Endothelial cell of umbilical vein (primary cell): ENCODE measurements around the gene ACO2. TPM values are rescaled to one million over a fixed set of nuclear protein-coding genes. Genes with fewer than 3 reads are reported as not detected.

Source experiments
- BruUV-seq: library from RNA; stranded (reverse); fragments of 400-500 nt; replicated peaks from 2 replicates; lab custom pipeline; 2021; lab: Mats Ljungman, UMichigan
- CTCF ChIA-PET: fragments of 300-600, 350-600 bp; sonication (Branson Sonifier 250); formaldehyde crosslinking; loops from one replicate; lab custom pipeline; 2021; ENCODE audit warnings: antibody characterized with exemption, inconsistent platforms; lab: Charles Lee
- POLR2A ChIA-PET: fragments of 300-600, 350-600 bp; sonication (Branson Sonifier 250); formaldehyde crosslinking; loops from one replicate; lab custom pipeline; 2021; ENCODE audit warnings: antibody characterized with exemption, inconsistent platforms; lab: Charles Lee
- DNase-seq: peaks from one replicate; pipeline ENCODE4 v3.0.0-alpha.2; 2011; ENCODE audit warnings: low read depth, low spot score
- FAIRE-seq: peaks from 2 replicates; lab custom pipeline; 2011; peaks lifted over from hg19 to GRCh38; lab: Jason Lieb, UNC
- H2AFZ ChIP-seq: 2 replicates; pipeline ENCODE4 v1.6.0; 2012; ENCODE audit warnings: low read depth, low read length, control low read depth, inconsistent platforms
- H3K27ac ChIP-seq: 2 replicates; pipeline ENCODE4 v1.5.1; 2011; ENCODE audit warnings: low read depth, mild to moderate bottlenecking, control low read depth, low read length, moderate library complexity; ENCODE audit not compliant: insufficient read depth
- H3K27me3 ChIP-seq, 2 experiments: 2 replicates each; pipeline versions ENCODE4 v1.6.0 to v1.6.1; 2011; ENCODE audit warnings: low read length in 2 of 2, mixed read lengths in 1 of 2; ENCODE audit not compliant: control insufficient read depth in 2 of 2, insufficient read depth in 2 of 2
- H3K36me3 ChIP-seq, 2 experiments: 2 replicates in 1 of 2; 3 replicates in 1 of 2; pipeline ENCODE4 v1.5.1; 2011; ENCODE audit warnings: low read length in 2 of 2, mild to moderate bottlenecking in 1 of 2, moderate library complexity in 1 of 2; ENCODE audit not compliant: control insufficient read depth in 2 of 2, insufficient read depth in 2 of 2; ENCODE audit errors: extremely low read depth in 1 of 2
- H3K4me1 ChIP-seq: 3 replicates; pipeline ENCODE4 v1.5.1; 2011; ENCODE audit warnings: mild to moderate bottlenecking, low read length; ENCODE audit not compliant: control insufficient read depth, insufficient read depth; ENCODE audit errors: extremely low read depth
- H3K4me2 ChIP-seq: 2 replicates; pipeline ENCODE4 v1.6.1; 2011; ENCODE audit warnings: low read length, control low read depth, mixed read lengths; ENCODE audit not compliant: insufficient read depth
- H3K4me3 ChIP-seq, 3 experiments: fragments of 200-600 bp in 1 of 3; sonication (generic), shearing (Covaris generic) in 1 of 3; replicated peaks in 1 of 3; 2 replicates each; pipeline ENCODE4 v1.5.1; 2011 to 2016; ENCODE audit warnings: control low read depth in 3 of 3, low read length in 3 of 3, mild to moderate bottlenecking in 2 of 3, inconsistent platforms in 1 of 3, low read depth in 1 of 3, moderate library complexity in 1 of 3; ENCODE audit not compliant: insufficient read depth in 1 of 3
- H3K79me2 ChIP-seq: 2 replicates; pipeline ENCODE4 v1.6.0; 2012; ENCODE audit warnings: low read length, inconsistent platforms; ENCODE audit not compliant: control insufficient read depth, insufficient read depth
- H3K9ac ChIP-seq: replicated peaks from 2 replicates; pipeline ENCODE3; 2011; ENCODE audit warnings: low read length, control low read depth; ENCODE audit not compliant: insufficient read depth; ENCODE audit errors: extremely low read depth
- H3K9me1 ChIP-seq: replicated peaks from 3 replicates; pipeline ENCODE4 v1.6.0; 2011; ENCODE audit warnings: mild to moderate bottlenecking, low read length; ENCODE audit not compliant: control insufficient read depth, insufficient read depth; ENCODE audit errors: extremely low read depth
- H3K9me3 ChIP-seq: replicated peaks from 2 replicates; pipeline ENCODE4 v1.5.1; 2012; ENCODE audit warnings: low read length, inconsistent platforms; ENCODE audit not compliant: control insufficient read depth, insufficient read depth
- H4K20me1 ChIP-seq: replicated peaks from 2 replicates; pipeline ENCODE3; 2011; ENCODE audit warnings: mild to moderate bottlenecking, low read length; ENCODE audit not compliant: control insufficient read depth, insufficient read depth; ENCODE audit errors: extremely low read depth
- EZH2 ChIP-seq: IDR thresholded peaks from 2 replicates; pipeline ENCODE4 v1.6.1; 2012; ENCODE audit warnings: borderline replicate concordance, low read depth, mild to moderate bottlenecking, moderate library complexity, low read length, inconsistent platforms; ENCODE audit not compliant: severe bottlenecking
- FOS ChIP-seq: IDR thresholded peaks from 2 replicates; pipeline ENCODE4 v1.6.1; 2011; ENCODE audit warnings: mild to moderate bottlenecking, low read length, moderate library complexity, borderline replicate concordance; ENCODE audit not compliant: insufficient read depth
- GATA2 ChIP-seq: IDR thresholded peaks from 2 replicates; pipeline ENCODE4 v1.7.0; 2011; ENCODE audit warnings: low read depth, mild to moderate bottlenecking, moderate library complexity, mixed read lengths, low read length; ENCODE audit not compliant: insufficient read length, insufficient read depth
- JUN ChIP-seq: IDR thresholded peaks from 2 replicates; pipeline ENCODE4 v1.6.1; 2011; ENCODE audit warnings: borderline replicate concordance, low read depth; ENCODE audit not compliant: insufficient read length, insufficient read depth
- MYC ChIP-seq: IDR thresholded peaks from one replicate; pipeline ENCODE4 v1.6.1; 2011; ENCODE audit warnings: mild to moderate bottlenecking, low read depth, low read length
- POLR2A ChIP-seq: IDR thresholded peaks from 2 replicates; pipeline ENCODE4 v1.6.1; 2012; ENCODE audit warnings: low read depth, mild to moderate bottlenecking, control low read depth, low read length
- POLR2AphosphoS5 ChIP-seq: IDR thresholded peaks from 2 replicates; pipeline ENCODE4 v1.6.1; 2012; ENCODE audit warnings: low read depth, mild to moderate bottlenecking, control low read depth, low read length, moderate library complexity; ENCODE audit not compliant: insufficient read depth
- dilution Hi-C: fragments of 300-500 bp; cut with MboI; formaldehyde crosslinking; loops from one replicate; pipeline ENCODE4 v1.15.0; 2019; ENCODE audit warnings: low sequenced_read_pairs; ENCODE audit not compliant: extremely low pct_ligation_motif_present
- intact Hi-C: fragments of 100-400 bp; cut with micrococcal nuclease; formaldehyde crosslinking; loops from one replicate; pipeline ENCODE4 v1.10.0; 2022
- polyA plus RNA-seq, 4 experiments: library from polyadenylated mRNA; depleted of rRNA in 3 of 4; stranded (reverse) in 3 of 4; unstranded in 1 of 4; fragments of >200 nt; gene quantifications; 2 replicates each; pipeline versions ENCODE4 v1.2.1 to v1.2.3, GENCODE V29; 2011 to 2012; ENCODE audit warnings: missing spikeins in 1 of 4
- total RNA-seq: library from RNA; stranded (reverse); gene quantifications from 2 replicates; pipeline ENCODE4 v1.2.3, GENCODE V29; 2021
- TF ChIP-seq, protein P1 (sequence below): IDR thresholded peaks from 2 replicates; pipeline ENCODE4 v1.6.1; 2011; ENCODE audit not compliant: insufficient read depth, insufficient read length
- TF ChIP-seq, protein P2 (sequence below), 2 donors: IDR thresholded peaks; 1 replicate in 1 of 2; 2 replicates in 1 of 2; pipeline ENCODE4 v1.5.1; 2011; ENCODE audit warnings: low read length in 2 of 2, mild to moderate bottlenecking in 2 of 2, moderate library complexity in 2 of 2, control low read depth in 1 of 2, inconsistent platforms in 1 of 2, low read depth in 1 of 2; ENCODE audit not compliant: insufficient read depth in 1 of 2; ENCODE audit errors: extremely low read depth in 1 of 2

The ACO2 gene
- total and polyA plus RNA-seq, 2 donors (not counting 3 experiments of a cell fraction or from before 2014, with no cell fraction given) = 63.8 to 79.7 TPM

DNA sequence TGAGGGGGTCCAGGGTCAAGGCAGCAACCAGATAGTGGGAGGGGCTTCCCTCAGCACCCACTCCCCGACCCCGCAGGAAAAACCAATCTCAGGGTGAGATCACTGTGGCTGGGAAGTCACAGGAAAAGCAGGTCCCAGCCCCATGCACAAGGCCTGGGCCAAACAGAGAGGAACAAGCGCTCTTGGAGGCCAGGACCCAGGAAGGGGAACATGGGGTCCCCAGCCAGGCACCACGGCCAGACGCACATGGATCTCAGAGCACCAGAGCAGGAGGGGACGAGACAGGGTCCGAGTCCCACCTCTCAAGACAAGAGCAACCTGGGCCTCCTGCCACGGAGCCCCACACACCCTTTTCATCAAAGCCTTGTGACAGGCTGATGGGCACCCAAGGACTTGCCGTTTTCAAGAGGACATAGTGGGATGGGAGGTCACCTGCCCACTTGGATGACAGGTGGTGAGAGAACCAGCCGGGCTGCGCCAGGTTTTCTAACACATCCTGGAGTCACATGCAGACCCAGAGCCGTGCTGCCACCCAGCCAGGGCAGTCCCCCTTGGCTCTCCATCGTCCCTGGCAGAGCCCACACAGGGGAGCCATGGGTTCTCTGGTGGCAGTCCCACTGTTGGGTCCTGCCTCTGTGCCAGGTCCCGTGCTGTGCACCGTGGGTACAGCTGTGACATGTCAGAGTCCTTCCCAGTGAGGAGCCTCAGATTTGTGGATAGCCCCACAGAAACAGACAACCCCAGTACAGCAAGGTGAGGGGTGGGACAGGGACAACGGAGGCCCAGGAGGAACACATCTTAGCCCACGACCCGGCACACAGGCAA, 62.2 kb downstream of the ACO2 start:
- DNase-seq = no peak
- Histone ChIP-seq H3K4me3 (no peak overlapping the region), H3K9ac (no peak overlapping the region), H3K79me2 (no peaks in the 10 kb centered on the region), H4K20me1 (no peaks in the 10 kb centered on the region), H3K36me3 (peaks cover 2 to 33% of the 10 kb centered on the region in 2 experiments), H3K9me3 (no peaks in the 10 kb centered on the region), H3K27ac (no peak overlapping the region), H3K4me1 (no peaks in the 10 kb centered on the region), H3K9me1 (no peaks in the 10 kb centered on the region), H3K27me3 (no peaks in the 10 kb centered on the region), H3K4me2 (no peak overlapping the region), H2AFZ (no peak overlapping the region)
- POLR2A ChIA-PET = no interaction called here
- no peak for FAIRE-seq
- CTCF ChIA-PET = interaction anchor here (0.5 to 1.5 kb wide), 5 partner anchors 52 to 129 kb away, joined by 3 to 4 read pairs (median 3); no protein-coding TSS in a partner anchor
- dilution Hi-C loops = no loop called here
- intact Hi-C loops = no loop called here
- TF ChIP-seq, protein P1, sequence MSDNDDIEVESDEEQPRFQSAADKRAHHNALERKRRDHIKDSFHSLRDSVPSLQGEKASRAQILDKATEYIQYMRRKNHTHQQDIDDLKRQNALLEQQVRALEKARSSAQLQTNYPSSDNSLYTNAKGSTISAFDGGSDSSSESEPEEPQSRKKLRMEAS = no peak
- TF ChIP-seq JUN = no peak
- no peak for TF ChIP-seq MYC
- TF ChIP-seq, protein P2, sequence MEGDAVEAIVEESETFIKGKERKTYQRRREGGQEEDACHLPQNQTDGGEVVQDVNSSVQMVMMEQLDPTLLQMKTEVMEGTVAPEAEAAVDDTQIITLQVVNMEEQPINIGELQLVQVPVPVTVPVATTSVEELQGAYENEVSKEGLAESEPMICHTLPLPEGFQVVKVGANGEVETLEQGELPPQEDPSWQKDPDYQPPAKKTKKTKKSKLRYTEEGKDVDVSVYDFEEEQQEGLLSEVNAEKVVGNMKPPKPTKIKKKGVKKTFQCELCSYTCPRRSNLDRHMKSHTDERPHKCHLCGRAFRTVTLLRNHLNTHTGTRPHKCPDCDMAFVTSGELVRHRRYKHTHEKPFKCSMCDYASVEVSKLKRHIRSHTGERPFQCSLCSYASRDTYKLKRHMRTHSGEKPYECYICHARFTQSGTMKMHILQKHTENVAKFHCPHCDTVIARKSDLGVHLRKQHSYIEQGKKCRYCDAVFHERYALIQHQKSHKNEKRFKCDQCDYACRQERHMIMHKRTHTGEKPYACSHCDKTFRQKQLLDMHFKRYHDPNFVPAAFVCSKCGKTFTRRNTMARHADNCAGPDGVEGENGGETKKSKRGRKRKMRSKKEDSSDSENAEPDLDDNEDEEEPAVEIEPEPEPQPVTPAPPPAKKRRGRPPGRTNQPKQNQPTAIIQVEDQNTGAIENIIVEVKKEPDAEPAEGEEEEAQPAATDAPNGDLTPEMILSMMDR (IDR thresholded peaks at IDR 0.05; ENCODE audit: extremely low read depth in 1 of 2, insufficient read depth in 1 of 2, low read depth in 1 of 2, low read length in 2 of 2) = no peak
- no peak for TF ChIP-seq FOS
- no peak for TF ChIP-seq GATA2
- no peak for TF ChIP-seq POLR2A
- no peak for TF ChIP-seq EZH2
- no peak for TF ChIP-seq POLR2AphosphoS5
- BruUV-seq = no TSS peak
